ENCODE measurements around the gene SAMD7.

The SAMD7 gene

DNA sequence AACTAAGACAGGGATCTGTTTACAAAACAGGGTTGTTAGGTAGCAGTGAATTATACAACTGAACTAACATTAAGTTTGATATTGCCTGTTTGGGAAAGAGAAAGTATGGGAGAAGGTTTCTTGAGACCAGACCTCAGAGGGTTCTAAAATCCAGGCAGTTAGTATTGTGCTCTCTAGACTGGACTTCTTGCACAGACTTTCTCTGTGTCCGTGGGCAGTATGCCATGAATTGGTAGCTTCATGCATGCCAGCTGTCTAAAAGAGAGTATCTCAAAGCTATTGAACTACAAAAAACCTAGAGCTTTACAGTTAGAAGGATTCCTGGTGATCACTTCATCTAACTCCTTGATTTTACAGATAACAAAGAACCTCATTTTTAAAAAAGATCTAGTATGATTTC is 12.5 kb downstream of the SAMD7 start:
- Histone ChIP-seq H3K9me3 (ENCODE audit: low read length) (no peaks in the 10 kb centered on the region), H3K4me1 (ENCODE audit: insufficient read depth, low read length, severe bottlenecking) (peaks cover 34% of the 10 kb centered on the region), H3K79me2 (ENCODE audit: insufficient read depth, low read length) (no peaks in the 10 kb centered on the region), H3K27ac (ENCODE audit: low read depth, low read length, poor library complexity, severe bottlenecking) (no peak overlapping the region), H3K36me3 (ENCODE audit: insufficient read depth, low read length) (no peaks in the 10 kb centered on the region), H3K27me3 (ENCODE audit: insufficient read depth, low read length) (no peaks in the 10 kb centered on the region), H4K20me1 (ENCODE audit: insufficient read depth, low read length) (no peaks in the 10 kb centered on the region), H3K9ac (ENCODE audit: low read length) (no peak overlapping the region), H3K4me3 (ENCODE audit: low read depth, low read length, poor library complexity, severe bottlenecking) (no peak overlapping the region), H3K9me2 (ENCODE audit: low read depth, low read length) (no peaks in the 10 kb centered on the region), H3K4me2 (ENCODE audit: low read length) (no peak overlapping the region), H3F3A (ENCODE audit: insufficient read depth, low read length) (0 out of 2 replicates have a peak, but pooled peaks cover 2% of the 10 kb centered on the region), H2AFZ (ENCODE audit: low read length) (peak overlapping the region; percentile 39; the same call in 1 of the 2 replicates)
- TF ChIP-seq EZH2 (IDR thresholded peaks at IDR 0.05; ENCODE audit: borderline replicate concordance, low read length): no peak
- TF ChIP-seq, protein P1, sequence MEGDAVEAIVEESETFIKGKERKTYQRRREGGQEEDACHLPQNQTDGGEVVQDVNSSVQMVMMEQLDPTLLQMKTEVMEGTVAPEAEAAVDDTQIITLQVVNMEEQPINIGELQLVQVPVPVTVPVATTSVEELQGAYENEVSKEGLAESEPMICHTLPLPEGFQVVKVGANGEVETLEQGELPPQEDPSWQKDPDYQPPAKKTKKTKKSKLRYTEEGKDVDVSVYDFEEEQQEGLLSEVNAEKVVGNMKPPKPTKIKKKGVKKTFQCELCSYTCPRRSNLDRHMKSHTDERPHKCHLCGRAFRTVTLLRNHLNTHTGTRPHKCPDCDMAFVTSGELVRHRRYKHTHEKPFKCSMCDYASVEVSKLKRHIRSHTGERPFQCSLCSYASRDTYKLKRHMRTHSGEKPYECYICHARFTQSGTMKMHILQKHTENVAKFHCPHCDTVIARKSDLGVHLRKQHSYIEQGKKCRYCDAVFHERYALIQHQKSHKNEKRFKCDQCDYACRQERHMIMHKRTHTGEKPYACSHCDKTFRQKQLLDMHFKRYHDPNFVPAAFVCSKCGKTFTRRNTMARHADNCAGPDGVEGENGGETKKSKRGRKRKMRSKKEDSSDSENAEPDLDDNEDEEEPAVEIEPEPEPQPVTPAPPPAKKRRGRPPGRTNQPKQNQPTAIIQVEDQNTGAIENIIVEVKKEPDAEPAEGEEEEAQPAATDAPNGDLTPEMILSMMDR (IDR thresholded peaks at IDR 0.05; ENCODE audit: low read length): no peak

DNA sequence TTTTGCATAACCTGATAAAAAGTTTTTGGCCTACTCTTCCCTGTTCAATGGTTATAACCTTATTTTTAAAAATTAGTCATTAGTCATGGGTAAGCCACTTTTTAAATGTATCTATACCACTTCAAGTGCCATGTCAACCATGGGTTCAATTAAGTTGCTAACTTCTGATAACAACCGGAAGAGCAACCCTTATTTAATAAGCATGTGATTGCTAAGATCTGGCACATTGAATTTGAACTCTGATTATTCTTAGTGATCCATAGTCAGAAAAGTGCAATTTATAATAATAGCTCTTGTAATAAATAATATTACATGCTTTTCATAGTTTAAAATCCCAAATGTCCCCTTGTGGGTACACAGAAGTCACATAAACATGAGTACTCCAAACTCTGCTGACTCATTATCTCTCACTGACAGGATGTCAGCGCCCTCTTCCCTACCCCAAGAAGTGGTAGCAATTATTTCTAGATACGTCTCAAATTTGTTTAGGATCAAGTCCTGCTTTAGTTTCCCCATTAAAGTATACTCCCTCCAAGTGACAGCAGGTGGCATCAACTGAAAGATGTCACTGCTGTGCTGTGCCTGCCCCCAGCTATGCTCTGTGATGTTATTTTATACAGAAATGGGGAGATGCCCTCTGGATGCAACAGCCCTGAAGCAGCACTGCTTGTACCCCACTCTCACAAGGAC is 18.6 kb downstream of the SAMD7 start:
- Histone ChIP-seq H3K9ac (ENCODE audit: low read length) (peak overlapping the region; percentile 11), H3K27me3 (ENCODE audit: insufficient read depth, low read length) (no peaks in the 10 kb centered on the region), H3K9me2 (ENCODE audit: low read depth, low read length) (no peaks in the 10 kb centered on the region), H3K4me1 (ENCODE audit: insufficient read depth, low read length, severe bottlenecking) (peaks cover 91% of the 10 kb centered on the region), H3K4me2 (ENCODE audit: low read length) (peak overlapping the region; percentile 25; the same call in 1 of the 2 replicates), H2AFZ (ENCODE audit: low read length) (peak overlapping the region; percentile 43; the same call in 1 of the 2 replicates), H3F3A (ENCODE audit: insufficient read depth, low read length) (peaks cover 7% of the 10 kb centered on the region; the same call in 1 of the 2 replicates), H3K79me2 (ENCODE audit: insufficient read depth, low read length) (no peaks in the 10 kb centered on the region), H3K27ac (ENCODE audit: low read depth, low read length, poor library complexity, severe bottlenecking) (peak overlapping the region; percentile 93), H3K4me3 (ENCODE audit: low read depth, low read length, poor library complexity, severe bottlenecking) (no peak overlapping the region), H4K20me1 (ENCODE audit: insufficient read depth, low read length) (no peaks in the 10 kb centered on the region), H3K9me3 (ENCODE audit: low read length) (no peaks in the 10 kb centered on the region), H3K36me3 (ENCODE audit: insufficient read depth, low read length) (no peaks in the 10 kb centered on the region)
- TF ChIP-seq, protein P1 (IDR thresholded peaks at IDR 0.05; ENCODE audit: low read length): peak; percentile 86; the same call in 1 of the 2 replicates
- no peak for TF ChIP-seq EZH2 (IDR thresholded peaks at IDR 0.05; ENCODE audit: borderline replicate concordance, low read length)

DNA sequence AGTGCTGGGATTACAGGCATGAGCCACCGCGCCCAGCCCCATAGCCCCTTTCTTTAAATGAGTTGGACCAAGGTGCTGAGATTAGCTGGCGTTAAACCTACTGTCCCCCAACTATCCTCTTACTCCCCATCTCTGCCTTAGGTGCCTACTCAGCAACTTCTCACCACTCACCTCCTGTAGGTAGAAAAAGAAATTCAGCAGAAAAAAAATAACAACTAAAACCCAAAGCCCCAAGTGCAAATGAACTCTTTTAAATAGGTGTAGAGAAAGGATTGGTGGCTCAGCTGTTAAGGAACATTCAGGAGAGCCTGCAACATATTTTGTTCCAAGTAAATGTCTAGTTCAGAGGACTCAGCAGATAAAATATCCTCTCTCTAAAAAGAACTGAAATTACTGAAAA is 19.5 kb downstream of the SAMD7 start:
- Histone ChIP-seq H3K9ac (ENCODE audit: low read length) (peak overlapping the region; percentile 57), H3K27me3 (ENCODE audit: insufficient read depth, low read length) (no peaks in the 10 kb centered on the region), H3K36me3 (ENCODE audit: insufficient read depth, low read length) (no peaks in the 10 kb centered on the region), H3K9me2 (ENCODE audit: low read depth, low read length) (no peaks in the 10 kb centered on the region), H4K20me1 (ENCODE audit: insufficient read depth, low read length) (no peaks in the 10 kb centered on the region), H3K4me2 (ENCODE audit: low read length) (peak overlapping the region; percentile 10; the same call in 1 of the 2 replicates), H3K27ac (ENCODE audit: low read depth, low read length, poor library complexity, severe bottlenecking) (peak overlapping the region; percentile 93), H3K9me3 (ENCODE audit: low read length) (no peaks in the 10 kb centered on the region), H3F3A (ENCODE audit: insufficient read depth, low read length) (peaks cover 7% of the 10 kb centered on the region; the same call in 1 of the 2 replicates), H3K79me2 (ENCODE audit: insufficient read depth, low read length) (no peaks in the 10 kb centered on the region), H3K4me3 (ENCODE audit: low read depth, low read length, poor library complexity, severe bottlenecking) (no peak overlapping the region), H2AFZ (ENCODE audit: low read length) (no peak overlapping the region), H3K4me1 (ENCODE audit: insufficient read depth, low read length, severe bottlenecking) (peaks cover 99% of the 10 kb centered on the region)
- TF ChIP-seq, protein P1 (IDR thresholded peaks at IDR 0.05; ENCODE audit: low read length): no peak
- no peak for TF ChIP-seq EZH2 (IDR thresholded peaks at IDR 0.05; ENCODE audit: borderline replicate concordance, low read length)

Measured in OCI-LY1 (cell line).